Measurements from ENCODE around the gene CNTN4.

The CNTN4 gene

DNA sequence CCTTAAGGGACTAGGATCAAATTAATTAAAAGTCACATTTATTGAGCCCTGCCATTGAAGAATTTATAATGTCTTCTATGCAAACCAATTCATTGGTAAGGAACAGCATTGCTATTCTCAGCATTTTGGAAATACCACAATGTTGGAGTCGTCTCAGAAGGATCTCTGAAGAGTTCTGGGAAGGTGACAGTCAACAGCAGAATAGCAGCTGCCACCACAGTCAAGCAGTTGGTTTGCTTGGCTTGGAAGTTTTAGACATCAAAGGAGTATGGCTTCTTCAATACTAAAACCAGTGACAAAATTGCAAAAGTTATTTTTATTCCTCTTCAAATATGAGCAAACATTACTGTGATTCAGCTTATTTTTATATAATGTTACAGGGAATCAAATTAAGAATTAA is 167.9 kb downstream of the CNTN4 start:
- DNase-seq (ENCODE audit: low spot score): no peak

- no peak for DNase-seq (ENCODE audit: low spot score)
Measured at GRCh38 chr3:2268779-2269178, 170.1 kb downstream of the CNTN4 start.

- DNase-seq (ENCODE audit: low spot score): no peak
Measured at GRCh38 chr3:2274526-2274925, 175.9 kb downstream of the CNTN4 start.

DNA sequence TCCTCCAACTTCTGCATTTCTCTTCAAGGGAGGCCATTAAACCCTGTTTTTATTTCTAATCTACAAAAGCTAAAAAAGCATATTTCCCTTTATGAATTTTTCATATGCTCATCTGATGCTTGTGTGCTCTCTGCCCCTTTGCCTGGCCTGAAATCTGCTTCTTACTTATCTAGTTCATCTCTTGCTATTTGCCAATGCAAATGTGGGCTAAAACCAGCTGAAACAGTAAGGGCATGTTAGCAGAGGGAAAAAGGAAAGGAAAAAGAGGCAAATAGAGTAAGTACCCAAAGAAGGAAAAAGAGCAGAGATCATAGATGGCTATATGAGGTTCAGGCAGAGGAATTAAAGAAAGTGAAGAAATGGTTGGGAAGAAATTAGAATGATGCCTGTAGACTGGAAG is 185.2 kb downstream of the CNTN4 start:
- DNase-seq (ENCODE audit: low spot score): no peak

GRCh38 chr3:2300938-2301337 is 202.3 kb downstream of the CNTN4 start:
- DNase-seq (ENCODE audit: low spot score): no peak

- DNase-seq (ENCODE audit: low spot score): no peak
Measured at GRCh38 chr3:2301361-2301760, 202.7 kb downstream of the CNTN4 start.

DNA sequence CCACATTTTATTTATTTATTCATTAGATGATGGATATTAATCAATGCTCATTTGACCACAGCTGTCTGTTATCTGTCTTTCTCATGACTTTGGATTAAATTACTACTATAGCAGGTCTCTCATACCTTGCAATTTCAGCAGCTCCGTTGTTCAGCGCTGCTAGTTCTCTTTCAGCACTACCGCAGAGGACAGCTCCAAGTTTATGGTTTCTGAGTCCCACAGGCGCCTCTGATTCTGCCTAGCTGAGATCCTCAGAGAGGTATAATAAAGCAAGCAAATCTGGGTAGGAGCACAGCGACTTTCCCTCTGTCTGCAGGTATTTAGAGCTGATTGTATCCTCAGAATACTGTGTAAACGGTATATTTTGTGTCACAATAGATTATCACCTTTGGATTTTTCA is 204.9 kb downstream of the CNTN4 start:
- peak; percentile 1 for DNase-seq (ENCODE audit: low spot score)

- DNase-seq (ENCODE audit: low spot score): no peak
Measured at GRCh38 chr3:2311022-2311421, 212.4 kb downstream of the CNTN4 start.

DNA sequence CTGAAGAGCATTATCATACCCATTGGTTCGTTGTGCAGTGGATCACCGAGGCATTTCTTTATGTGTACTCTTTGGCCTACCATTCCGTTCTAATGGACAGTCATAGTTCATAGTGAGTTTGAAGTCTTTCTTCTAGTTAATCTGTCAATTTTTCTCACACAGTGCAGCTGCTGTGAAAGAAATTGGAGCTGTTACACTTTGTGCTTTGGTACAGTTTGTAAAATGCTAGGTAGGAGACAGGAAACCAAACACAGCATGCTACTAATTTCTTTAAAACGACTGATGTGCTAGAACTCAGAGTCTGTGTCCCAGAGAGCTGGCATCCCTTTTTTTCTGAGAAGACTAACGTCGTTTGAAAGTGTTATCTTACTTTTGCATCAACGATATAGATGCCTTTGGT is 218.9 kb downstream of the CNTN4 start:
- DNase-seq (ENCODE audit: low spot score): no peak

- no peak for DNase-seq (ENCODE audit: low spot score)
Measured at GRCh38 chr3:2334921-2335320, 236.3 kb downstream of the CNTN4 start.

DNA sequence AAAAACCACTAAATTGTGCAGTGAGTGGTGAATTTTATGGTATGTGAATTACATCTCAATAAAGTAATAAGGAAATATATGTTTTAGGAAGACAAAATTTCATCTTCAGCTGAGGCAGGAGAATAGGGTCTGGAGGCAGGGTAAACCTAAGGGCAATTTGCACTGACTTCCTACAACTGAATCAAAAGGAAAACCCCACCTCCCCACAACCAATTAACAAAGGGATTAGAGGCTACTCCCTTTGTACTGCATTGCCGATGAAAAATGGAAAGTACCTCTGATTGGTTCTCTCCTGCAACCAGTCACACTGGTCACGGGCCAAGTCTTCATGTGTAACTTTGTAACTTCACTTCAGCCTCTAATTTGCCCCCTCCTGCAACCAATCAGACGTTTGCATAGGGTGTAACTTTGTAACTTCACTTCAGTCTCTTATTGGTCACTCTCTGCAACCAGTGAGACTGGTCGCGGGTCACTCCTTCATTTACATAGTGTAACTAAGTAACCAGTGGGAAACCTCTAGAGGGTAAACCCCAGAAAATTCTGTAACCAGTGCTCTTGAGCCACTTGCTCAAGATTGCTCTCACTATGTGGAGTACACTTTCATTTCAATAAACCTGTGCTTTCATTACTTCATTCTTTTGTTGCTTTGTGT is 244.5 kb downstream of the CNTN4 start:
- no peak for DNase-seq (ENCODE audit: low spot score)

DNA sequence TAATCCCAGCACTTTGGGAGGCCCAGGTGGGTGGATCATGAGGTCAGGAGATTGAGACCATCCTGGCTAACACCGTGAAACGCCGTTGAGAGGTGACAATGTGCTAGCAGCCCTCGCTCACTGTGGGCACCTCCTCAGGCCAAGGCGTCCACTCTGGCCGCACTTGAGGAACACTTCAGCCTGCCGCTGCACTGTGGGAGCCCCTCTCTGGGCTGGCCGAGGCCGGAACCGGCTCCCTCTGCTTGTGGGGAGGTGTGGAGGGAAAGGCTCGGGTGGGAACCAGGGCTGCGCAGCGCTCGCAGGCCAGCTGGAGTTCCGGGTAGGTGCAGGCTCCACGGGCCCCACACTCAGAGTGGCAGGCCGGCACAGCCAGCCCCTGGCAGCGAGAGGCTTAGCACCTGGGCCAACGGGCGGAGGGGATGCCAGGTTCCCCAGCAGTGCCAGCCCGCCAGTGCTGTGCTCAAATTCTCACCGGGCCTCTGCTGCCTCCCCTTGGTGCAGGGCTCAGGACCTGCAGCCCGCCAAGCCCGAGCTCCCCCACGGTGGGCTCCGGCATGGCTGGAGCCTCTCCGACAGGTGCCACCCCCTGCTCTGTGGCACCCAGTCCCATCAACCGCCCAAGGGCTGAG is 253.6 kb downstream of the CNTN4 start:
- DNase-seq (ENCODE audit: low spot score): no peak

GRCh38 chr3:2354702-2355101 is 256.0 kb downstream of the CNTN4 start:
- DNase-seq (ENCODE audit: low spot score): no peak

- no peak for DNase-seq (ENCODE audit: low spot score)
Measured at GRCh38 chr3:2356298-2356950, 257.8 kb downstream of the CNTN4 start.

- no peak for DNase-seq (ENCODE audit: low spot score)
Measured at GRCh38 chr3:2360815-2361214, 262.1 kb downstream of the CNTN4 start.

DNA sequence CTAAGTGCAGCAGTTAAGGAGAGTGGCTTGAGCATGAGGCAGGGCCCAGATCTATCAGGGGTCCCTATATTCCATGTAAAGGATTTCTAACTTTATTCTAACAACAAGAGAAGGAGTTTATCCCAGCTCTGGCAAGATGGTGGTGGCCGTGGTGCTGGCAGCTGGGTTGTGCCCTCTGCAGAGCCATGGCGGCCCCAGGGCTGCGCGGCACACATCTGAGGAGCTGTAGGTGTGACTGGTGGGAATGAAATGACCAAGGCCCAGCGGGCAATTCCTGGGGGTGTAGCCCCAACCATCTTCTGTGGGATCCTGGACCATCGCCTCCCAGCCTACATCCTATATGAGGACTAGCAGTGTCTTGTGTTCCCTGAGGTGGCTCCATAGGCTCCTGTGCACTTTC is 263.5 kb downstream of the CNTN4 start:
- no peak for DNase-seq (ENCODE audit: low spot score)

- no peak for DNase-seq (ENCODE audit: low spot score)
Measured at GRCh38 chr3:2363854-2364253, 265.2 kb downstream of the CNTN4 start.

DNA sequence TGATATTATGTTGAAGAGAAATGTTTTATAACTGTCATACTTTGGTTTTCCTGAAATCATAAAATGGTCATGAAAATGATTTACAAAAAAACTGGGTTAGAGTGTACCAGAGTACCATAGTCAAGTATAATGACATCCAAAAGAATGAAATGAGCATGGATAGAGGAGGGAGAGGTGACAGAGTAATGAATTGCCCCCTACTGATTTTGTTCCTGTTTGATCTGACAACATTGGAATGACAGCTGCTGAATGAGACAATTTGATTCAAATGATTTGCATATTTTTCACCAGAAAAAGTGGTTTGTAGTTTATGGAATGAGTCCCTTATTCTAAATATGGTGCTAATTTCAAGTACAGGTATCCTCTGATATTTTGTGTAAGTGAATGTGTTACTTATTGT is 271.7 kb downstream of the CNTN4 start:
- no peak for DNase-seq (ENCODE audit: low spot score)

- DNase-seq (ENCODE audit: low spot score): no peak
Measured at GRCh38 chr3:2372306-2372705, 273.6 kb downstream of the CNTN4 start.

- no peak for DNase-seq (ENCODE audit: low spot score)
Measured at GRCh38 chr3:2375376-2375775, 276.7 kb downstream of the CNTN4 start.

GRCh38 chr3:2377281-2377680 is 278.6 kb downstream of the CNTN4 start:
- DNase-seq (ENCODE audit: low spot score): no peak

DNA sequence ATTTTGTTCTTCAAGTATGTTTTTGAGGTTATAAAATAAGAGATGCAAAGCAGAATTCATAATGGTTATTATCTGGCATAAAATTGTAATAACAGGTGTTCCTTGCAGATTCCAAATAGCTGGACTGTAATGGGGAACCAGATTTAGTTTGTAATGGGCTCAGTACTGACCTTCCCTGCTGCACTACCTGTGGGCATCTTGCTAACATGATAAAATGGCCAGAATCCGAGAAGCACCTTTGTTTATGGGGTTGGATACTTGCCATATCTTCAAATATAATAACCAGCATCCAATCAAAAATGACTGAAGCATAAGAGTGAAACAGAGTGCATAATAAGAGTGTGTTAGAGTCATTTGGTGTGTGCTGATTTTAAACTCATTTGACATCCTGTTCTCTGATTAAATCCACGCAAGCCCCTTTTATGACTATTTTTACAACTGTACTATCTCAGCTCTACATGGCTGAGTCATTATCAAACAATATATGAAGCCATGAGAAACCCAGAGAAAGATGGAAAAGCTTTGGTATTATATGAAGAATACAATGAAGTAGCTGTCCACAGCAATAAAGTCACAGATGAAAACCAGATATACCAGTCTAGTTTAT is 292.4 kb downstream of the CNTN4 start:
- DNase-seq (ENCODE audit: low spot score): no peak

DNA sequence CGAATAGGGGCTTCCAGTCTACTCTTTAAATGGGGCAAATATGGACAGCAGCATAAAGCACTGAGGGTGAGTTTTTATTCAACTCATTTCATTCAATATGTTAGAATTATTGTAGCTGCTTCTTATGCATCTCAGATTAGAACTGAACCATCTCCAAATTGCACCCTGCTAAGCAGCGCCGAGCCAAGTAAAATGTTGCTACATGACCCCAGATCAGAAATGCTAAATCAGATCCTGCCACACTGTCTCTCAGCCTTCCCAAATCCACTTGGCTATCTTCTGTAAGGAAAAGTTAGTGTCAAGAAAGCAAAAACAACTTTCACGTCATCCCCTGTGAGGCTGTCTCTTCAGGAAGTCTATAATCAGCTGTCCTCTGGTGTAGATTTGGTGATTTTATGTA is 293.2 kb downstream of the CNTN4 start:
- DNase-seq (ENCODE audit: low spot score): no peak
